DMS114 treated with DMSO at 0.1 percent for 48 hours (cell line): ENCODE results near the gene GNG4.
"Not testable (repeated sequence)": the region's sequence is repeated elsewhere in the genome, so short reads cannot be mapped to it uniquely, and the experiment has no call there.

ENCODE experiments used
- DNase-seq: peaks from one replicate; lab custom pipeline; 2025; ENCODE audit not compliant: unreplicated experiment; lab: John Stamatoyannopoulos, UW

The GNG4 gene

GRCh38 chr1:235628316-235629005 is 21.1 kb downstream of the GNG4 start:
- no peak for DNase-seq

- DNase-seq: no peak
These were observed 23.8 kb downstream of the GNG4 start for GRCh38 chr1:235625831-235626230.

DNA sequence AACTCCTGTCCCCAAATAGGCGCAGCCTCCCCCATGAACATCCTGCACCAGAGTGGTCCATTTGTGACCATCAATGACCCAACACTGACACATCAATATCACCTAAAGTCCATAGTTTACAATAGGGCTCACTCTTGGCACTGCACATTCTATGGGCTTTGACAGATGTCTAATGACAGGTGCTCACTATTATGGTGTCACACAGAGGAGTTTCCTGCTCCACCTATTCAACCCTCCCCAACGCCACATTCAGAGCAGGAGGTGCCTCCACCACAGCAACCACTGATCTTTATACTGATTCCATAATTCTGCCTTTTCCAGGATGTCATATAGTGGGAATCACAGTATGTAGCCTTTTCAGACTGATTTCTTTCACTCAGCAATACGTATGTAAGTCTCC is 24.2 kb downstream of the GNG4 start:
- DNase-seq: no peak

DNA sequence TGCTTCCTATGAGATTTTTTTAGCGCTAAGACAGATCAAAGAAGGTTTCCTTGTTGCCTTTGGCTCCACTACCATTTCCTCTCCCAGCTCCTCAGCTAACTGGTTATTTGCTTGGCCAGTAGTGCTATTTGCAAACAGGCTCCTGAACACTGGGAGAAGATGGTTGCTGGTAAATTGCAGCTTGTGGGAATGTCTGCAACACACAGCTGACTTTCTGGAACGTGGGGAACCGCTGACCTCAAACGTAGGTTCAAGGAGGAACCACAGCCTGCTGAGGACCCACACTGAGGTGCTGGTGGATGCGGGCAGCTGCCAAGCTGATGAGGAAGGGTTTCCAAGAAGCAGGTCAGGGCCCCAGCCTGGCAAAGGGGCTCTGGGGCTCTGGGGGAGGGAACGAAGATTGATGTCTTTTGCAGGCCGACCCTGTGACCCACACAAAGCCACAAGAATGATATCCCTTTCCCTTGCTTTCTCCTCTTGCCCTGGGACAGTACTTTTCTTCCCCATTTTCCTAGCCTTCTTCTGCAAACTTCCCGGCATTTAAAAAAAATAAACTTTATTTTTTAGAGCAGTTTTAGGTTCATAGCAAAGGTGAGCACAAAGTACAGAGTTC is 24.8 kb downstream of the GNG4 start:
- DNase-seq: no peak

DNA sequence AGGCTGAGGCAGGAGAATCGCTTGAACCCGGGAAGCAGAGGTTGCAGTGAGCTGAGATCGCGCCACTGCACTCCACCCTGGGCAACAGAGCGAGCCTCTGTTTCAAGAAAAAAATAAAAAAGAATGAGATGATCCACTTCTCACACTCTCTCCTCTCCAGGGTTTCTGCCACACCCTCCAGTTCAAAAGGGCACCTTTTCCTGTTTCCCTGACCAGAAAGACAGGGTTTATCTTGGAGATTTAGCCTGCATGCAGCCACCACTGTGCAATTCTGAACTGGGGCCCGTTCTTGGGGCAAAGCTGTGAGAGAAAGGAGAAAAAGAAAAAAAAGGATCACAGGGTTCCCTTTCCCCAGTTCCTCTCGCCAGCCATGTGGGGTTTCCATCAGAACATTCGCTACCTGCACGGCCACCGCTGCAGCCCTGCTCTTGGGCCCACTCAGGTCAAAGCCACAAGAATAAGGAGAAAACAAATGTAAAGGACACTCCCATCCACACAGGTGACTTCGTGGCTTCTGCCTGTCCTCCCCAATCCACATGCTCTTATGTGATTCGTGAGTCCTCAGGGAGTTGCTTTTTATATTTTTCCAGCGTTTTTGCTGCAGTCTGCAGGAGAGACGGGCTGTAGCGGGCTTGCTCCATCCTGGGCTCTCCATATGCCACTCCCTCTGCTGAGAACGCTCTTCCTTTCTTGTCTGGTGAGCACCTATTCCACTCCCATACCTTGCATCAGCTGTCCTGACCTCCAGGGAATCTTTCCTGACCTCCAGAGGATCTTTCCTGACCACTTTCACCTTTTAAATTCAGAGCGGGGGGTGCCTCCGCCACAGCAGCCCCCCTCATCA is 26.4 kb downstream of the GNG4 start:
- DNase-seq: no peak

DNA sequence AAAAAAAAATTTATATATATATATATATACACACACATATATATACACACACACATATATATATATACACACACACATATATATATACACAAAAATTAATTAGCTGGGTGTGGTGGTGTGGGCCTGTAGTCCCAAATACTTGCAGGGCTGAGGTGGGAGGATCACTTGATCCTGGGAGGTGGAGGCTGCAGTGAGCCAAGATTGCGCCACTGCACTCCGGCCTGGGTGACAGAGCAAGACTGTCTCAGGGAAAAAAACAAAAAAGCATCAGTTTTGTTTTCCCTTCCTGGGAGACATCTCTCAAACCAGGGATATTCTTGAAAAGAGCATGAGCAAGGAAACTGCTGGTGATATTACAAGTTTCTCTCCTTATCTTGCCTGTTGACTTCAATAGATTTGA is 30.4 kb downstream of the GNG4 start:
- not testable (repeated sequence) for DNase-seq

GRCh38 chr1:235617808-235618207 is 31.8 kb downstream of the GNG4 start:
- DNase-seq: no peak

GRCh38 chr1:235617140-235617539 is 32.4 kb downstream of the GNG4 start:
- no peak for DNase-seq

- DNase-seq: no peak
These were observed 35.1 kb downstream of the GNG4 start for GRCh38 chr1:235614442-235614954.

- DNase-seq: no peak
These were observed 36.0 kb downstream of the GNG4 start for GRCh38 chr1:235613602-235614001.

DNA sequence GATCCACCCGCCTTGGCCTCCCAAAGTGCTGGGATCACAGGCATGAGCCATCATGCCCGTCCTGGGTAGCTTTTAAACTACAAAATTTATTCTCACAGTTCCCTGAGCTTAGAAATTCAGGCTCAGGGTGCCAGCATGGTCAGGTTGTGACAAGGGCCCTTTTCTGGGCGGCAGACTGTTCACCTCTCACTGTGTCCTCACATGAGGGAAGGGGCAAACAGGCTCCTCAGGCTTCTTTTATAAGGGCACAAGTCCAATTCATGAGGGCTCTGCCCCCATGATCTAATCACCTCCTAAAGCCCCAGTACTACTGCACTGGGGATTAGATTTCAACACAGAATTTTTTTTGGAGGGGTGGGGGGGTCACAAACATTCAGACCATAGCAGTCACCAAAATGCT is 36.8 kb downstream of the GNG4 start:
- DNase-seq: no peak

DNA sequence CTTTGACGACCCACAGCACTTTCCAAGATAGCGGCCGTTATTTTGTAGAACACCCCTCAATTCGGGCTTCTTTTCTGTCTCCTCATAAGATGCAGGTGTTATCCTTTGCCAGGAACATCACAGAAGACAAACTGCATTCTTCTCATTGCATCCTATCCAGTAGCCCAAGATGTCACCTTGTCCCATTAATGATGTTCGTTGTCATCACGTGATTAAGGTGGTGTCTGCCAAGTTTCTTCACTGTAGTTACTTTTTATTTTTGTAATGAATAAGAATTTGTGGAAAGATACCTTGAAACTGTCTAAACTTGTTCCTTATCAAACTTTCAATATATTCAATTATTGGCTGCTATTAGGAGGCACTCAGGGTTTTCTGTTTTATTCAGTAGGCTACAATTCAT is 39.4 kb downstream of the GNG4 start:
- DNase-seq: no peak

DNA sequence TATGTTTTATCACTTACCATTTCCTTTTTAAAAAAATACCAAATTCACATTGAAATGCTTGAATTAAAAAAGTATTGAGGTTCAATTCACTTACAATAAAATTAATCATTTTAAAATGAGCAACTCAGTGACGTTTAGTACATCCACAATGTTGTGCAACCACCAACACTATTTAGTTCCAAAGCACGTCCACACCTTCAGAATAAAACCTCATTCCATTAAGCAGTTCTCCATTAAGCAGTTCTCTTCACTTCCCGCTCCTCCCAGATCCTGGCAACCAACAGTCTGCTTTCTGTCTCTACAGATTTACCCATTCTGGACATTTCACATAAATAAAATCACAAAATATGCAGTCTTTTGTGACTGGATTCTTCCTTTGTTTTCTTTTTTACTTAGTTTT is 41.3 kb downstream of the GNG4 start:
- DNase-seq: no peak

GRCh38 chr1:235607284-235607683 is 42.3 kb downstream of the GNG4 start:
- no peak for DNase-seq

GRCh38 chr1:235601104-235601503 is 48.5 kb downstream of the GNG4 start:
- DNase-seq: no peak

DNA sequence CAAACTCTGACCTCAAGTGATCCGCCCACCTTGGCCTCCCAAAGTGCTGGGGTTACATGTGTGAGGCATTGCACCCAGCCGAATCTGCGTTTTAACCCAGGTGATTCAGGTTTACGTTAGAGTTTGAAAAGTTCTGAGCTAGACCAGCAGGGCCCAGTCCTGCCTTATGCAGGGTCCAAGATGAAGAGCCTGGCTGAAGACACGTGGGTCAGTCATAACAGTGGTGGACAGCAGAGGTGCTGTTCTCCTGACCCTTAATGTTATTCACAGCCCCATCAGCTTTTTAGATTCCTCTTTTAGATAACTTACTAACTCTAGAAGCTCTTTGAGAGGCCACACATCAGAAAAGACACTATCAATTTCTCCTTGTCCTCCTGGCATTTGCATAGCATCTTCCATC is 50.0 kb downstream of the GNG4 start:
- no peak for DNase-seq

DNA sequence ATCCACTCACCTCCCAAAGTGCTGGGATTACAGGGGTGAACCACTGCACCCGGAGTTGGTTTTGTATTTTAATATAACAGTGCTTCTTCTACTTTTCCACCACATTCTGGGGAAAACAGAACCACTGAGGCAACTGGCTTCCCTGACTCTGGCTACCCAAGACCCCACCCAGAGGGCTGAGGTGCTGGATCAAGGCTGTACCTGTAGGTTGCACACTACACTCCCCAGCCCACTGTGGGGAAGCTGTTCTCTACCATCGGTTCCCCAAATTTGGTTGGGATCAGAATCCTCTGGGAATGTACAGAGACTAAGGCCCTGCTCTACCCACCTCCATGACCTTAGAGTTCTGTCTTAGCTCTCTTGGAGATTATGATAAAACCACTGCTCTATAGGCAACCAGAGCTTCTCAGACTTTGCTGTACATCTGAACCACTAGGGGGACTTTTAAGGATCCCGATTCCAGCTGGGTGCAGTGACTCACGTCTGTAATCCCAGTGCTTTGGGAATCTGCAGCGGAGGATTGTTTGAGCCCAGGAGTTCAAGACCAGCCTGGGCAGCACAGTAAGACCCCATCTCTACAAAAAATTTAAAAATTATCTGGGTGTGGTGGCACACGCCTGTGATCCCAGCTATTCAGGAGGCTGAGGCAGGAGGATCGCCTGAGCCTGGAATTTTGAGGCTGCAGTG is 51.6 kb downstream of the GNG4 start:
- DNase-seq: peak; percentile 57

DNA sequence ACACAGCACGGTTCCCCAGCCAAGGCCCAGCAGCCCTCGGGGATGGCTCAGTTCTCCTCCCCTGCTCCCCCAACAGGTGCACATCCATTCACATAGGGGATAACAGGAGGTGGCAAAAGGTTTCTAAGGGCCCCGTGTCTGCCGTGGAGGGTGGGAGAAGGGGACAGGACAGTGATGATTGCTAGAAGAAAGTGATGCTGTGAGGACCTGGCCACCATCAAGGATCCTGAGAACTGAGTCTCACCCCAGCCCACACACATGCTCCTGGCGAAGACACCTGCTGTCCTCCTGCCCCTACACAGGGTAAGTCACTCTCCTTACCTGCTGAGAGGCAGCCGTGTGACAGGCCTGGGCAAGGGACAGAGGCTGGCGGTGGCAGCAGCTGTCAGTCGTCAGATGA is 54.5 kb downstream of the GNG4 start:
- no peak for DNase-seq

DNA sequence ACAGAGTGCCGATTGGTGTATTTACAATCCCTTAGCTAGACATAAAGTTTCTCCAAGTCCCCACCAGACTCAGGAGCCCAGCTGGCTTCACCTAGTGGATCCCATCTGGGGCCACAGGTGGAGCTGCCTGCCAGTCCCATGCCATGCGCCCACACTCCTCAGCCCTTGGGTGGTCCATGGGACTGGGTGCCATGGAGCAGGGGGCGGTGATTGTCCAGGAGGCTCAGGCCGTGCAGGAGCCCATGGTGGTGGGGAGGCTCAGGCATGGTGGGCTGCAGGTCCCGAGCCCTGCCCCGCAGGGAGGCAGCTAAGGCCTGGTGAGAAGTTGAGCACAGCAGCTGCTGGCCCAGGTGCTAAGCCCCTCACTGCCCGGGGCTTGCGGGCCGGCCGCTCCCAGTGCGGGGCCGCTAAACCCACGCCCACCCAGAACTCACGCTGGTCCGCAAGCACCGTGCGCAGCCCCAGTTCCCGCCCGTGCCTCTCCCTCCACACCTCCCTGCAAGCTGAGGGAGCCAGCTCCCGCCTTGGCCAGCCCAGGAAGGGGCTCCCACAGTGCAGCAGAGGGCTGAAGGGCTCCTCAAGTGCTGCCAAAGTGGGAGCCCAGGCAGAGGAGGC is 55.2 kb downstream of the GNG4 start:
- not testable (repeated sequence) for DNase-seq

- DNase-seq: no peak
These were observed 60.6 kb downstream of the GNG4 start for GRCh38 chr1:235588916-235589515.
